Astrocyte of the cerebellum (primary cell): ENCODE results near the gene COL9A3.

ENCODE experiments used
- DNase-seq: peaks from one replicate; pipeline ENCODE4 v3.0.0-alpha.2; 2011; ENCODE audit warnings: low read depth
- H3K4me3 ChIP-seq: 2 replicates; pipeline ENCODE4 v1.5.1; 2011; ENCODE audit warnings: mild to moderate bottlenecking, low read depth, low read length, moderate library complexity
- CTCF ChIP-seq: IDR thresholded peaks from 2 replicates; pipeline ENCODE4 v1.5.1; 2012; ENCODE audit warnings: low read length, low read depth, moderate library complexity, mild to moderate bottlenecking; ENCODE audit errors: missing control alignments
- in situ Hi-C: cut with HindIII; loops from 2 replicates; pipeline ENCODE4 v1.10.0; 2017; ENCODE audit warnings: low sequenced_read_pairs

Gene COL9A3

DNA sequence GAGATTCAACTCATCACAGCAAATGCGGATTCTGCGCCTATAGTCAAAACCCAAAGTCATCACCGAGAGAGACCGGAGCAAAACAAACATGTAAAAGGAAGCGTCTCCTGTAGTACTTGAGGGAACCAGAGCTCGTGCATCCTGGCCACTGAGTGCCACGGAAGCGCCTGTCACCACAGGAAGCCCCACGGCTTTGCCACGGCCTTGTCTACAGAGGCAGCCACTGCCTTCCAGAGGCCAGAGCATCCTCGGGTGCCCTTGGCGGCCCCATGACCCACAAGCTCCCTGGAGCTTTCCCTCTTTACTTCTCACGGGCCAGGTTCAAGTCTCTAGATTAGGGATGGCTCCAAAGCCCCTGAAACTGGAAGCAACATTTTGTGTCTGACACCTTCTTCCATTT is 37.3 kb downstream of the COL9A3 start:
- no peak for DNase-seq
- TF ChIP-seq CTCF = no peak
- H3K4me3 ChIP-seq = no peak overlapping the region
- in situ Hi-C loops = no loop called here

DNA sequence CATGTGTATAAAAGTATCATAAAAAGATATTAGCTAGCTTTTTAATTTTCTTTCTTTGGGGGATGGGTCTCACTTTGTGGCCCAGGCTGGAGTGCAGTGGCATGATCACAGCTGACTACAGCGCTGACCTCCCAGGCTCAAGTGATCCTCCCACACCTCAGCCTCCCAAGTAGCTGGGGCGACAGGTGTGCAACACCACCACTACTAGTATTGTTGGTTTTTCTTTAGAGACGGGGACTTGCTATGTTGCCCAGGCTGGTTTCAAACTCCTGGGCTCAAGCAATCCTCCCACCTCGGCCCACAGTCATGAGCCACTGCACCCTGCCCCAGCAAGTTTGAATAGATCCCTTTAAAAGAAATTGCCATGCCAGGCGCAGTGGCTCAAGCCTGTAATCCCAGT is 38.3 kb downstream of the COL9A3 start:
- no peak overlapping the region for H3K4me3 ChIP-seq
- in situ Hi-C loops = no loop called here
- TF ChIP-seq CTCF = no peak
- DNase-seq = no peak

DNA sequence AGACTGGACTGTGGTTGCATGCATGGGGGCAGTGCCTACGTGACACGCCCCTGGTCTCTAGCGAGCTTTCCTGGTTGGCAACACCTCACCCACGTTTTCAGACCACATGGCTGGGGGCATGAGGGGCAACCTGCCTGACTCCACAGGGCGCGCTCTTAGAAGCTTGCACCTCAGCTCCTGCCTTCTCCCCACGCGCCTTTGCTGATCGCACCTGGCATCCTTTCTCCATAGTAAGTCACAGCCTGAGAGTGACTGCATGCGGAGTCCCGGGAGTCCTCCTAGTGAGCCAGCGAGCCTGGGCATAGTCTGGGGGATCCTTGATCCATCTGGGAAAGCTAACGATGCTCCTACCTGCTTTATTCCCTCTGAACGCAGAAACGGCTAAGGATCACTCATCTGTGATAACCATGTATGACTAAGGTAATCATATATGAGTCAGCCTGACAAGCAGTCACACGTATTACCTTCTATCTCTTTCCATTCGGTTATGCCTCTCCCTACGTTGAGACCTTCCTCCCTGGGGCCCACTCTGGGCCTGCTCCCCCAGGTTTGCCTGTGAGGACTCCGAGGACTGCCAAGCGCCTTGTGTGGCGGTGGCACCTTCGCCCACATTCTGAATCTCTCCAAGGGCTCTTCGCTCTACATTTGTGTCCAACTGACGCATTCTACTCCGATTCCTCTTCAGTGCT is 40.2 kb downstream of the COL9A3 start:
- in situ Hi-C loops = no loop called here
- no peak for TF ChIP-seq CTCF
- H3K4me3 ChIP-seq = no peak overlapping the region
- no peak for DNase-seq

- no peak for TF ChIP-seq CTCF
- DNase-seq = no peak
- H3K4me3 ChIP-seq = no peak overlapping the region
- in situ Hi-C loops = no loop called here
Observed at GRCh38 chr20:62858058-62858830, 41.4 kb downstream of the COL9A3 start.

DNA sequence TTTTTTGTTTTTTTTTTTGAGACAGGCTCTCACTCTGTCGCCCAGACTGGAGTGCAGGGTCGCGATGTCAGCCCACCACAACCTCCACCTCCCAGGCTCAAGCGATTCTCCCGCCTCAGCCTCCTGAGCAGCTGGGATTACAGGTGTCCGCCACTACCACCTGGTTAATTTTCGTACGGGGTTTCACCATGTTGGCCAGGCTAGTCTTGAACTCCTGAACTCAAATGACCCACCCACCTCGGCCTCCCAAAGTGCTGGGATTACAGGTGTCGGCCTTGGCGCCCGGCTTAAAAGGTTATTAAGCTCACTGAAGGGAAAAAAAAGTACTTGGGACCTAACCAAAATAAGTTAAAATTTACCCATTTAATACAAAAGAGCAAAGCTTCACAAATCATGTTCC is 42.9 kb downstream of the COL9A3 start:
- no peak overlapping the region for H3K4me3 ChIP-seq
- in situ Hi-C loops = no loop called here
- no peak for TF ChIP-seq CTCF
- DNase-seq = no peak

- DNase-seq = no peak
- peak overlapping the region; percentile 46 for H3K4me3 ChIP-seq
- in situ Hi-C loops = no loop called here
- TF ChIP-seq CTCF = no peak
Observed at GRCh38 chr20:62860391-62860923, 43.6 kb downstream of the COL9A3 start.
